Activated CD4-positive, alpha-beta T cell treated with anti-CD3 and anti-CD28 coated beads for 4 hours (primary cell): Measurements from ENCODE around the gene ALG12.

Experiments used
- DNase-seq, 2 donors: peaks; one replicate each; pipeline ENCODE4 v3.0.0-alpha.2; 2020

Gene ALG12

GRCh38 chr22:49945042-49945794 is 27.0 kb upstream of the ALG12 start:
- peak in 1 of 2 donors; percentile 50 for DNase-seq

- DNase-seq = no peak
These were observed 26.2 kb upstream of the ALG12 start for GRCh38 chr22:49944399-49944891.

GRCh38 chr22:49943771-49944398 is 25.6 kb upstream of the ALG12 start:
- DNase-seq = no peak

- no peak for DNase-seq
These were observed 25.1 kb upstream of the ALG12 start for GRCh38 chr22:49943405-49943765.

GRCh38 chr22:49942565-49943404 is 24.5 kb upstream of the ALG12 start:
- DNase-seq = no peak

GRCh38 chr22:49941507-49942316 is 23.5 kb upstream of the ALG12 start:
- DNase-seq = no peak

- DNase-seq = no peak
These were observed 20.4 kb upstream of the ALG12 start for GRCh38 chr22:49938565-49939136.

- DNase-seq = no peak
These were observed 19.7 kb upstream of the ALG12 start for GRCh38 chr22:49937758-49938564.

GRCh38 chr22:49936973-49937757 is 18.9 kb upstream of the ALG12 start:
- no peak for DNase-seq

GRCh38 chr22:49936018-49936972 is 18.1 kb upstream of the ALG12 start:
- peak; percentile 98 to 99 for DNase-seq

GRCh38 chr22:49935561-49935960 is 17.3 kb upstream of the ALG12 start:
- peak; percentile 64 to 67 for DNase-seq

GRCh38 chr22:49934891-49935557 is 16.8 kb upstream of the ALG12 start:
- DNase-seq = peak; percentile 96

GRCh38 chr22:49934160-49934890 is 16.1 kb upstream of the ALG12 start:
- peak in 1 of 2 donors; percentile 28 for DNase-seq

- no peak for DNase-seq
These were observed 15.3 kb upstream of the ALG12 start for GRCh38 chr22:49933236-49934159.

GRCh38 chr22:49930596-49931412 is 12.6 kb upstream of the ALG12 start:
- DNase-seq = peak; percentile 52 to 64
